ENCODE results near the gene ZNF688. TPM values are rescaled to one million over a fixed set of nuclear protein-coding genes. Genes with fewer than 3 reads are reported as not detected.

Gene ZNF688
- total RNA-seq, 3 donors from 2014 or later (not counting 1 experiment from before 2014, with no cell fraction given): 10.1 to 16.9 (median 16.5) TPM

DNA sequence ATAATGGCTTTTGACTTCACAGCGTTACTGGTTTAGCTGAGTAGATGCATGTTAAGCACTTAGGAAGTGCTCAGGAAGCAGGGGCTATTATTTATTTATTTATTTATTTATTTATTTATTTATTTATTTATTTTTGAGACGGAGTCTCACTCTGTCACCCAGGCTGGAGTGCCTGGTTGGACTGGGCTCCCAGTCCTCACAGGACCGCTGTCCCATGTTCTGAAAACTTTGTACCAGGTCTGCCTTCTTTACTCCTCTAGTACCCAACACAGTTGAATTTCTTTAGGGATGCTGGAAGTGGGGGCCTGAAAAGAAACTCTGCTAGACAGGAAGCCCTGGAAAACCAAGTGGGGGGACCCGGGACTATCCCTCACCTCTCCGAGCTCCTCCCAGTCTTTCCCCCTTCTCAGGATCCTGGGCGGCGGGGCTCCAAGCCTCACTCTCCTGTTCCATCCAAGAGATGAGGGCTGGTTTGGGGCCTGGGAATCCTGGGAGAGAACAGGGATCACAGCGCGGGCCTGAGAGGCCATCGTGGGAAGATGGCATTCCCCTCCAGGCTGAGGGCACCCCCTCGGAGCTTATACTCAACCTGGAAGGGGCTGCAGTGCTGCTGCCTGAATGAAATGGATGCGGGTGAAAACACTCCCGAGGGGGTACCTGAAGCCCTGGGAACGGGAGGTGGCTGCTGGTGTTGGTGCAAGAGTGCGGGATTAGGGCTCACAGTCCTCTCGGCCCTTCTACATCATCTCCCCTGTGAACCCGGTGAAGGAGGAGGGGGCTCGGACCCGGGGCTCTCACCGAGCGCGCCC, 674 bp downstream of the ZNF688 start:
- Histone ChIP-seq H3K36me3 (ENCODE audit: control insufficient read depth, insufficient read depth, low read length) (no peaks in the 10 kb centered on the region), H3K9me3 (ENCODE audit: control insufficient read depth, insufficient read depth, low read length) (no peaks in the 10 kb centered on the region), H3K27ac (ENCODE audit: low read length) (peak overlapping the region; percentile 97), H3K4me3 (ENCODE audit: low read length) (peak overlapping the region; percentile 74), H3K27me3 (ENCODE audit: control insufficient read depth, insufficient read depth, low read length) (no peaks in the 10 kb centered on the region), H3K4me1 (ENCODE audit: control insufficient read depth, insufficient read depth, low read length) (peaks cover 42% of the 10 kb centered on the region)
- TF ChIP-seq CTCF (IDR thresholded peaks at IDR 0.05): no peak
- Mint-ChIP-seq H3K4me3 (peak overlapping the region; percentile 83), H3K9me3 (no peaks in the 10 kb centered on the region), H3K27me3 (ENCODE audit: low read depth in 2 of 2) (no peaks in the 10 kb centered on the region), H3K27ac (peak overlapping the region; percentile 92 to 95), H3K4me1 (peaks cover 20 to 31% of the 10 kb centered on the region in 2 donors), H3K36me3 (no peaks in the 10 kb centered on the region)
- intact Hi-C loops (cut with micrococcal nuclease): loop anchor here (5.0 kb wide), 1 partner anchor 86 kb away; the partner anchor contains the start of gene FBRS
- no peak for ATAC-seq
- DNase-seq: no peak
- WGBS (ENCODE audit: insufficient coverage): 8% methylated on average over 20 of the region's 22 CpGs

- no peak for DNase-seq
- Histone ChIP-seq H3K4me1 (ENCODE audit: control insufficient read depth, insufficient read depth, low read length) (peaks cover 42% of the 10 kb centered on the region), H3K4me3 (ENCODE audit: low read length) (no peak overlapping the region), H3K27ac (ENCODE audit: low read length) (no peak overlapping the region), H3K36me3 (ENCODE audit: control insufficient read depth, insufficient read depth, low read length) (no peaks in the 10 kb centered on the region), H3K9me3 (ENCODE audit: control insufficient read depth, insufficient read depth, low read length) (no peaks in the 10 kb centered on the region), H3K27me3 (ENCODE audit: control insufficient read depth, insufficient read depth, low read length) (no peaks in the 10 kb centered on the region)
- Mint-ChIP-seq H3K4me3 (peak overlapping the region; percentile 52), H3K36me3 (no peaks in the 10 kb centered on the region), H3K27ac (peak overlapping the region; percentile 92 to 95), H3K4me1 (peaks cover 20 to 31% of the 10 kb centered on the region in 2 donors), H3K27me3 (ENCODE audit: low read depth in 2 of 2) (no peaks in the 10 kb centered on the region), H3K9me3 (no peaks in the 10 kb centered on the region)
- intact Hi-C loops (cut with micrococcal nuclease): loop anchor here (5.0 kb wide), 1 partner anchor 87 kb away; the partner anchor contains the start of gene FBRS
- no peak for ATAC-seq
- TF ChIP-seq CTCF (IDR thresholded peaks at IDR 0.05): no peak
- 95% methylated on average over 44 of the region's 44 CpGs for WGBS (ENCODE audit: insufficient coverage)
These were observed 1.5 kb downstream of the ZNF688 start for GRCh38 chr16:30569746-30570635.

GRCh38 chr16:30569281-30569680, 2.2 kb downstream of the ZNF688 start:
- WGBS (ENCODE audit: insufficient coverage): 97% methylated on average over 3 of the region's 3 CpGs
- H3K27ac ChIP-seq (ENCODE audit: low read length): peak overlapping the region; percentile 27
- peaks cover 42% of the 10 kb centered on the region for H3K4me1 ChIP-seq (ENCODE audit: control insufficient read depth, insufficient read depth, low read length)
- Mint-ChIP-seq H3K4me1 (peaks cover 20 to 31% of the 10 kb centered on the region in 2 donors), H3K4me3 (peak overlapping the region; percentile 17), H3K36me3 (no peaks in the 10 kb centered on the region), H3K9me3 (no peaks in the 10 kb centered on the region), H3K27me3 (ENCODE audit: low read depth in 2 of 2) (no peaks in the 10 kb centered on the region), H3K27ac (peak overlapping the region; percentile 38 to 90)
- H3K4me3 ChIP-seq (ENCODE audit: low read length): no peak overlapping the region
- no peaks in the 10 kb centered on the region for H3K27me3 ChIP-seq (ENCODE audit: control insufficient read depth, insufficient read depth, low read length)
- intact Hi-C loops (cut with micrococcal nuclease): no loop called here
- no peak for DNase-seq
- ATAC-seq: no peak
- no peaks in the 10 kb centered on the region for H3K36me3 ChIP-seq (ENCODE audit: control insufficient read depth, insufficient read depth, low read length)
- TF ChIP-seq CTCF (IDR thresholded peaks at IDR 0.05): no peak
- no peaks in the 10 kb centered on the region for H3K9me3 ChIP-seq (ENCODE audit: control insufficient read depth, insufficient read depth, low read length)
